K562 (cell line): ENCODE results near the gene VIPR2. TPM values are rescaled to one million over a fixed set of nuclear protein-coding genes. Genes with fewer than 3 reads are reported as not detected.
A peak's percentile ranks its signal among the peaks of the same experiment; 100 is the strongest.

Source experiments
- ATAC-seq: fragments of 200-7000 bp; cut with Tn5 transposase; 3 replicates; pipeline ENCODE4 v1.9.1; 2020; ENCODE audit warnings: moderate library complexity
- BruUV-seq: library from RNA; stranded (reverse); fragments of 400-500 nt; replicated peaks from 2 replicates; lab custom pipeline; 2021; lab: Mats Ljungman, UMichigan
- CTCF ChIA-PET: fragments of 300-600 bp; formaldehyde crosslinking; extraction: SDS; loops from one replicate; lab custom pipeline; 2021; ENCODE audit warnings: low intra/inter-chr PET ratio; lab: Yijun Ruan, JAX
- POLR2A ChIA-PET: fragments of 300-600, 350-650 bp; sonication (Branson Sonifier 250); formaldehyde crosslinking; extraction: SDS; loops from one replicate; lab custom pipeline; 2021; ENCODE audit warnings: antibody characterized with exemption, inconsistent platforms; lab: Yijun Ruan, JAX
- DNase-seq, 4 experiments: peaks; one replicate each; pipeline versions ENCODE4 v3.0.0 to v3.0.0-alpha.2; 2011 to 2018; ENCODE audit warnings: low spot score in 3 of 4, mixed read lengths in 3 of 4; ENCODE audit errors: extremely low read depth in 1 of 4
- FAIRE-seq: peaks from 2 replicates; lab custom pipeline; 2011; peaks lifted over from hg19 to GRCh38; lab: Jason Lieb, UNC
- H2AFZ ChIP-seq: 2 replicates; pipeline ENCODE4 v1.6.0; 2011; ENCODE audit warnings: low read depth, low read length, control low read depth, inconsistent platforms
- H3K27ac ChIP-seq: fragments of 200-600 bp; 3 replicates; pipeline ENCODE4 v1.8.0; 2011; ENCODE audit warnings: low read depth, mild to moderate bottlenecking, control low read depth, inconsistent platforms, low read length, moderate library complexity, mixed read lengths; ENCODE audit errors: extremely low read depth
- H3K27me3 ChIP-seq, 2 experiments: fragments of 300-600 bp in 1 of 2; 2 replicates in 1 of 2; 3 replicates in 1 of 2; pipeline versions ENCODE4 v1.6.0 to v1.8.0; 2011; ENCODE audit warnings: inconsistent platforms in 2 of 2, low read length in 2 of 2, mild to moderate bottlenecking in 1 of 2, mixed read lengths in 1 of 2, moderate library complexity in 1 of 2; ENCODE audit not compliant: control insufficient read depth in 2 of 2, insufficient read depth in 2 of 2
- H3K36me3 ChIP-seq: fragments of 300-600 bp; 3 replicates; pipeline ENCODE4 v1.8.0; 2011; ENCODE audit warnings: mild to moderate bottlenecking, low read length, inconsistent platforms; ENCODE audit not compliant: control insufficient read depth, insufficient read depth
- H3K4me1 ChIP-seq, 2 experiments: fragments of 200-600 bp in 1 of 2; replicated peaks in 1 of 2; 2 replicates in 1 of 2; 3 replicates in 1 of 2; pipeline versions ENCODE4 v1.5.1 to v1.8.0; 2011; ENCODE audit warnings: inconsistent platforms in 2 of 2, low read length in 2 of 2, mild to moderate bottlenecking in 1 of 2, mixed read lengths in 1 of 2, moderate library complexity in 1 of 2; ENCODE audit not compliant: control insufficient read depth in 2 of 2, insufficient read depth in 2 of 2
- H3K4me2 ChIP-seq: 2 replicates; pipeline ENCODE4 v1.6.1; 2011; ENCODE audit warnings: low read length, control low read depth, inconsistent platforms, mixed read lengths; ENCODE audit not compliant: insufficient read depth
- H3K4me3 ChIP-seq: fragments of 200-600 bp; sonication (generic), shearing (Covaris generic); 2 replicates; pipeline ENCODE4 v1.5.1; 2016; ENCODE audit warnings: control low read depth, inconsistent platforms
- H3K79me2 ChIP-seq: fragments of 200-600 bp; 3 replicates; pipeline ENCODE4 v1.8.0; 2011; ENCODE audit warnings: low read length, inconsistent platforms; ENCODE audit not compliant: control insufficient read depth, insufficient read depth
- H3K9ac ChIP-seq, 2 experiments: 2 replicates each; pipeline versions ENCODE4 v1.6.0 to v1.6.1; 2011; ENCODE audit warnings: low read depth in 2 of 2, low read length in 2 of 2, control low read depth in 1 of 2, inconsistent platforms in 1 of 2, mild to moderate bottlenecking in 1 of 2, mixed read lengths in 1 of 2; ENCODE audit not compliant: insufficient read depth in 1 of 2
- H3K9me1 ChIP-seq: one replicate; pipeline ENCODE4 v1.6.0; 2011; ENCODE audit warnings: inconsistent platforms, mild to moderate bottlenecking, low read length, moderate library complexity; ENCODE audit not compliant: control insufficient read depth, insufficient read depth
- H3K9me3 ChIP-seq: replicated peaks from 2 replicates; pipeline ENCODE4 v1.5.1; 2011; ENCODE audit warnings: low read depth, low read length, inconsistent platforms; ENCODE audit not compliant: control insufficient read depth, insufficient read depth
- H4K20me1 ChIP-seq: replicated peaks from 2 replicates; pipeline ENCODE4 v1.6.1; 2011; ENCODE audit warnings: low read length, inconsistent platforms, mixed read lengths; ENCODE audit not compliant: control insufficient read depth, insufficient read depth
- CBX1 ChIP-seq: sonication (generic); IDR thresholded peaks from 2 replicates; pipeline ENCODE4 v1.6.1; 2016; ENCODE audit warnings: antibody characterized with exemption, low read depth, mild to moderate bottlenecking
- HNRNPLL ChIP-seq: fragments of 200-400 bp; formaldehyde crosslinking; IDR thresholded peaks from 2 replicates; pipeline ENCODE4 v1.6.1; 2017; ENCODE audit warnings: low read length, low read depth, mild to moderate bottlenecking; ENCODE audit not compliant: poor library complexity, severe bottlenecking
- MIER1 ChIP-seq: fragments of 450-650 bp; IDR thresholded peaks from 2 replicates; pipeline ENCODE4 v1.6.1; 2016; ENCODE audit warnings: antibody characterized with exemption, mild to moderate bottlenecking, low read depth
- NELFE ChIP-seq: IDR thresholded peaks from 2 replicates; pipeline ENCODE4 v1.6.1; 2011; ENCODE audit warnings: mild to moderate bottlenecking; ENCODE audit not compliant: insufficient read depth, insufficient read length
- PBX2 ChIP-seq, 2 experiments: IDR thresholded peaks in 1 of 2; conservative IDR thresholded peaks in 1 of 2; 2 replicates each; pipeline ENCODE4 v1.6.1; 2016; ENCODE audit warnings: low read depth in 2 of 2, mild to moderate bottlenecking in 1 of 2, missing compliant biosample characterization in 1 of 2, missing genetic modification characterization in 1 of 2, moderate library complexity in 1 of 2
- PYGO2 ChIP-seq: fragments of 450-650 bp; IDR thresholded peaks from 2 replicates; pipeline ENCODE4 v1.6.1; 2016; ENCODE audit warnings: mild to moderate bottlenecking, missing genetic modification characterization, moderate library complexity, missing compliant biosample characterization
- RBM22 ChIP-seq: fragments of 200-400 bp; formaldehyde crosslinking; IDR thresholded peaks from 2 replicates; pipeline ENCODE4 v1.6.1; 2018; ENCODE audit warnings: low read length, low read depth; ENCODE audit not compliant: poor library complexity, severe bottlenecking
- TAF9B ChIP-seq: fragments of 450-650 bp; IDR thresholded peaks from 2 replicates; pipeline ENCODE4 v1.6.1; 2018; ENCODE audit warnings: mild to moderate bottlenecking; ENCODE audit not compliant: partially characterized antibody
- ZNF717 ChIP-seq: fragments of 250-450 bp; sonication (Bioruptor Pico); IDR thresholded peaks from 2 replicates; pipeline ENCODE4 v1.5.0; 2021
- WGBS: fragments of 100-300 bp; shearing (Covaris generic); methylation state at CpG from one replicate; pipeline ENCODE4 v1.1.6; 2016; ENCODE audit warnings: low coverage, mixed read lengths; ENCODE audit not compliant: insufficient coverage; ENCODE audit errors: missing lambda C conversion rate; 5-methylcytosine and 5-hydroxymethylcytosine counted together
- in situ Hi-C: fragments of 300-500 bp; cut with MboI; formaldehyde crosslinking; loops from 4 replicates; pipeline ENCODE4 v1.15.0; 2018; ENCODE audit warnings: inconsistent platforms, mixed read lengths
- intact Hi-C: fragments of 100-400 bp; cut with micrococcal nuclease; formaldehyde crosslinking; loops from 2 replicates; pipeline ENCODE4 v1.14.2; 2022
- polyA plus RNA-seq, 8 experiments: library from polyadenylated mRNA; depleted of rRNA in 4 of 8; stranded (reverse) in 5 of 8; unstranded in 3 of 8; fragments of >200 nt; fragmentation: Nextera tagmentation in 2 of 8; fragmentation: Illumina TruSeq in 1 of 8; extraction: Ambion mirVana in 2 of 8; extraction: Trizol in 1 of 8; gene quantifications; 2 replicates each; pipeline versions ENCODE4 v1.2.1 to v1.2.3, GENCODE V29; 2011 to 2014; ENCODE audit warnings: inconsistent platforms in 1 of 8, missing spikeins in 1 of 8
- total RNA-seq, 7 experiments: library from RNA; depleted of rRNA in 6 of 7; stranded (reverse); fragments of >200 nt in 6 of 7; fragmentation: Illumina TruSeq in 2 of 7; extraction: Trizol in 2 of 7; gene quantifications; 2 replicates each; pipeline versions ENCODE4 v1.2.1 to v1.2.3, GENCODE V29; 2011 to 2021; ENCODE audit warnings: low replicate concordance in 1 of 7
- TF ChIP-seq, protein P1 (sequence below): fragments of 450-650 bp; formaldehyde crosslinking; IDR thresholded peaks from 2 replicates; pipeline ENCODE4 v1.4.0; 2022; ENCODE audit warnings: missing genetic modification characterization

The VIPR2 gene
- total and polyA plus RNA-seq, 9 of the 15 experiments (the other 6 are each of a cell fraction or from before 2014, with no cell fraction given), result 0.04 TPM; not detected in 8

DNA sequence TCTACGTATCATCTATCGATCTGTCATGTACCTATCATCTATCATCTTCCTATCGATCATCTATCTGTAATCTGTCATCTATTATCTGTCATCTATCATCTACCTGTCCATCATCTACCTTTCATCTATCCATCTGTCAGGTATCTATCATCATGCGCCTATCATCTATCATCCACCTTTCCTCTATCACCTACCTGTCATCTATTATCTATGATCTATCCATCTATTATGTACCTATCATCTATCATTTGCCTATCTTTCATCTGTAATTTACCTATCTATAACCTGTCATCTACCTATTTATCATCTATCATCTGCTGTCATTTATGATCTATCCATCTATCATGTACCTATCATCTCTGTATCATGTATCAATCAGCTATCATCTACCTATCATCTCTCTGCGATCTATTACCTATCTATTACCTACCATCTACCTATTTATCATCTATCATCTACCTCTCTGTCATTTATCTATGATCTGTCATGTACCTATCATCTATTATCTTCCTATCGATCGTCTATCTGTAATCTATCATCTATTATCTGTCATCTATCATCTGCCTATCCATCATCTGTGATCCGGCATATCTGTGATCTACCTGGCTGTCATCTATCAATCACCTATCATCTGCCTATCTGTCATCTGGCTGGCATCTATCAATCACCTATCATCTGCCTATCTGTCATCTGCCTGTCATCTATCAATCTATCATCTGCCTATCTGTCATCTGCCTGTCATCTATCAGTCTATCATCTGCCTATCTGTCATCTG is 1.6 kb upstream of the VIPR2 start (continued):
- no peak for TF ChIP-seq PBX2 (CRISPR knock-in tag; IDR thresholded peaks at IDR 0.05; ENCODE audit: low read depth)
- TF ChIP-seq PBX2 (tag; conservative IDR thresholded peaks at IDR 0.05; ENCODE audit: low read depth), result peak; percentile 65

DNA sequence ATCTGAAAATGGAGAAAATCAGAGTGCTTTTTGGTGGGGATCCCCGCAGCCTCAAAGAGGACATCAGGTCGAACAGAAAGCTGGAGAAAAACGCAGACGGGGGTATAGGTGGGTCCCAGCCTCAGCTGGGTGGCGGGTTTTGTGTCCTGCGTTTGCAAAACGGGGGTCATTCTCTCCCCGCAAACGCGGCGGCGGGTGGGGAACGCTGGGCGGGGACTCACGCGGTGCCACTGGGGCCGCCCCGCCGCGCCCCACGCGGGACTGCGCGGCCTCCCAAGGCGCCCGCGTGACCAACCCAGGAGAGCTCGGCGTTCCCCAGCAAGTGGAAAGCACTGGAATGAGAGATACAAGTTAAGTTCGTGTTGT is 806 bp upstream of the VIPR2 start:
- Histone ChIP-seq H3K9me1 (no peaks in the 10 kb centered on the region), H2AFZ (no peak overlapping the region), H3K79me2 (no peaks in the 10 kb centered on the region), H3K4me1 (peaks cover 0 to 5% of the 10 kb centered on the region in 2 experiments; a peak in 1 of 5 replicates), H3K36me3 (no peaks in the 10 kb centered on the region), H4K20me1 (no peaks in the 10 kb centered on the region), H3K9ac (no peak overlapping the region), H3K27ac (no peak overlapping the region), H3K4me2 (no peak overlapping the region), H3K9me3 (peaks cover 9% of the 10 kb centered on the region), H3K27me3 (peaks cover 17 to 50% of the 10 kb centered on the region in 2 experiments; a peak in 4 of 5 replicates)
- FAIRE-seq, result no peak
- 63% methylated on average over 29 of the region's 30 CpGs for WGBS
- POLR2A ChIA-PET, result no interaction called here
- no peak for ATAC-seq
- no peak for DNase-seq
- in situ Hi-C loops (no loop called here), intact Hi-C loops (no loop called here)
- no TSS peak for BruUV-seq
- TF ChIP-seq ZNF717 (CRISPR knock-in tag), result no peak
- TF ChIP-seq HNRNPLL, result no peak
- TF ChIP-seq CBX1, result no peak
- TF ChIP-seq, protein P1, sequence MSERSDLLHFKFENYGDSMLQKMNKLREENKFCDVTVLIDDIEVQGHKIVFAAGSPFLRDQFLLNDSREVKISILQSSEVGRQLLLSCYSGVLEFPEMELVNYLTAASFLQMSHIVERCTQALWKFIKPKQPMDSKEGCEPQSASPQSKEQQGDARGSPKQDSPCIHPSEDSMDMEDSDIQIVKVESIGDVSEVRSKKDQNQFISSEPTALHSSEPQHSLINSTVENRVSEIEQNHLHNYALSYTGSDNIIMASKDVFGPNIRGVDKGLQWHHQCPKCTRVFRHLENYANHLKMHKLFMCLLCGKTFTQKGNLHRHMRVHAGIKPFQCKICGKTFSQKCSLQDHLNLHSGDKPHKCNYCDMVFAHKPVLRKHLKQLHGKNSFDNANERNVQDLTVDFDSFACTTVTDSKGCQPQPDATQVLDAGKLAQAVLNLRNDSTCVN (CRISPR knock-in tag), result no peak
- TF ChIP-seq MIER1, result no peak
- no peak for TF ChIP-seq NELFE
- no peak for TF ChIP-seq TAF9B
- no peak for TF ChIP-seq PYGO2 (tag)
- no peak for TF ChIP-seq RBM22
- TF ChIP-seq, all 486 proteins: peak for 0
- no peak overlapping the region for H3K4me3 ChIP-seq
- CTCF ChIA-PET, result no interaction called here
